IMR-90 (cell line): ENCODE measurements around the gene OGFOD3. TPM values are rescaled to one million over a fixed set of nuclear protein-coding genes. Genes with fewer than 3 reads are reported as not detected.

Experiments
- ATAC-seq: fragments of 200-7000 bp; cut with Tn5 transposase; 2 replicates; pipeline ENCODE4 v1.9.1; 2020; ENCODE audit warnings: low read depth, mild to moderate bottlenecking, moderate library complexity
- BruUV-seq: library from RNA; stranded (reverse); fragments of 400-500 nt; replicated peaks from 2 replicates; lab custom pipeline; 2021; lab: Mats Ljungman, UMichigan
- CTCF ChIA-PET: fragments of 300-600 bp; formaldehyde crosslinking; extraction: SDS; loops from one replicate; lab custom pipeline; 2021; ENCODE audit warnings: antibody characterized with exemption; lab: Yijun Ruan, JAX
- POLR2A ChIA-PET: fragments of 300-600 bp; sonication (Branson Sonifier 250); formaldehyde crosslinking; loops from one replicate; lab custom pipeline; 2022; ENCODE audit warnings: antibody characterized with exemption; ENCODE audit not compliant: unreplicated experiment; lab: Charles Lee
- DNase-seq: peaks from one replicate; pipeline ENCODE4 v3.0.0; 2013
- H2AFZ ChIP-seq: replicated peaks from 2 replicates; pipeline ENCODE3; 2013; ENCODE audit warnings: low read length, mild to moderate bottlenecking; ENCODE audit not compliant: poor library complexity
- H2AK5ac ChIP-seq: 2 replicates; pipeline ENCODE4 v1.6.1; 2013; ENCODE audit warnings: low read depth, low read length, inconsistent platforms
- H2AK9ac ChIP-seq: replicated peaks from 2 replicates; pipeline ENCODE3; 2013; ENCODE audit warnings: mild to moderate bottlenecking, low read depth, low read length, moderate library complexity; ENCODE audit not compliant: poor library complexity
- H2BK120ac ChIP-seq: 2 replicates; pipeline ENCODE4 v1.6.1; 2013; ENCODE audit warnings: low read depth, low read length, inconsistent platforms
- H2BK15ac ChIP-seq: 3 replicates; pipeline ENCODE4 v1.6.1; 2013; ENCODE audit warnings: low read depth, low read length, inconsistent platforms
- H2BK20ac ChIP-seq: 2 replicates; pipeline ENCODE4 v1.6.1; 2013; ENCODE audit warnings: low read depth, mild to moderate bottlenecking, inconsistent platforms, low read length, moderate library complexity
- H2BK5ac ChIP-seq: 2 replicates; pipeline ENCODE4 v1.6.1; 2013; ENCODE audit warnings: mild to moderate bottlenecking, low read depth, low read length, inconsistent platforms; ENCODE audit not compliant: poor library complexity, severe bottlenecking
- H3K14ac ChIP-seq: replicated peaks from 2 replicates; pipeline ENCODE4 v1.6.1; 2013; ENCODE audit warnings: low read depth, low read length, inconsistent platforms
- H3K18ac ChIP-seq: 2 replicates; pipeline ENCODE4 v1.6.1; 2013; ENCODE audit warnings: low read depth, low read length, control low read depth
- H3K23ac ChIP-seq: 2 replicates; pipeline ENCODE4 v1.6.1; 2013; ENCODE audit warnings: low read depth, low read length, inconsistent platforms
- H3K27ac ChIP-seq: 2 replicates; pipeline ENCODE4 v1.5.1; 2013; ENCODE audit warnings: mild to moderate bottlenecking, control low read depth, low read length; ENCODE audit not compliant: insufficient read depth
- H3K27me3 ChIP-seq: 2 replicates; pipeline ENCODE4 v1.6.1; 2013; ENCODE audit warnings: low read length; ENCODE audit not compliant: control insufficient read depth, insufficient read depth
- H3K36me3 ChIP-seq: 2 replicates; pipeline ENCODE4 v1.6.1; 2013; ENCODE audit warnings: low read length, mixed read lengths; ENCODE audit not compliant: control insufficient read depth, insufficient read depth
- H3K4ac ChIP-seq: 2 replicates; pipeline ENCODE4 v1.6.1; 2013; ENCODE audit warnings: low read depth, low read length, inconsistent platforms
- H3K4me1 ChIP-seq: 2 replicates; pipeline ENCODE4 v1.6.1; 2013; ENCODE audit warnings: low read length, mixed read lengths; ENCODE audit not compliant: control insufficient read depth, insufficient read depth
- H3K4me2 ChIP-seq: 2 replicates; pipeline ENCODE4 v1.6.1; 2013; ENCODE audit warnings: low read depth, mild to moderate bottlenecking, control low read depth, low read length, moderate library complexity
- H3K4me3 ChIP-seq: 2 replicates; pipeline ENCODE4 v1.5.1; 2013; ENCODE audit warnings: low read depth, mild to moderate bottlenecking, control low read depth, low read length, moderate library complexity; ENCODE audit not compliant: insufficient read depth
- H3K56ac ChIP-seq: 2 replicates; pipeline ENCODE4 v1.6.1; 2013; ENCODE audit warnings: low read length, inconsistent platforms; ENCODE audit not compliant: insufficient read depth; ENCODE audit errors: extremely low read depth
- H3K79me1 ChIP-seq, 2 experiments: 2 replicates each; pipeline ENCODE4 v1.6.1; 2013; ENCODE audit warnings: low read length in 2 of 2, inconsistent platforms in 1 of 2, low read depth in 1 of 2
- H3K9ac ChIP-seq: 2 replicates; pipeline ENCODE4 v1.6.1; 2013; ENCODE audit warnings: low read depth, low read length, control low read depth
- H3K9me1 ChIP-seq: 2 replicates; pipeline ENCODE4 v1.6.1; 2013; ENCODE audit warnings: low read length, inconsistent platforms; ENCODE audit not compliant: insufficient read depth
- H3K9me3 ChIP-seq: 2 replicates; pipeline ENCODE4 v1.6.1; 2013; ENCODE audit warnings: low read length; ENCODE audit not compliant: control insufficient read depth, insufficient read depth
- H4K20me1 ChIP-seq: 2 replicates; pipeline ENCODE4 v1.6.1; 2013; ENCODE audit warnings: low read length, inconsistent platforms; ENCODE audit not compliant: insufficient read depth
- H4K5ac ChIP-seq: 2 replicates; pipeline ENCODE4 v1.6.1; 2013; ENCODE audit warnings: mild to moderate bottlenecking, low read depth, low read length, control low read depth
- H4K8ac ChIP-seq, 2 experiments: 2 replicates each; pipeline ENCODE4 v1.6.1; 2013; ENCODE audit warnings: low read depth in 2 of 2, low read length in 2 of 2, control low read depth in 1 of 2, inconsistent platforms in 1 of 2
- H4K91ac ChIP-seq: 2 replicates; pipeline ENCODE4 v1.6.1; 2013; ENCODE audit warnings: low read depth, low read length, inconsistent platforms; ENCODE audit not compliant: insufficient read depth
- BHLHE40 ChIP-seq: fragments of 150-350 bp; IDR thresholded peaks from 2 replicates; pipeline ENCODE4 v1.6.1; 2016; ENCODE audit warnings: mild to moderate bottlenecking, low read depth, low read length
- CEBPB ChIP-seq: IDR thresholded peaks from 2 replicates; pipeline ENCODE4 v1.6.1; 2012; ENCODE audit warnings: low read depth, low read length, improper control_type of control experiment
- CHD1 ChIP-seq: IDR thresholded peaks from 2 replicates; pipeline ENCODE4 v1.6.1; 2012; ENCODE audit warnings: low read depth, low read length, improper control_type of control experiment
- CTCF ChIP-seq: conservative IDR thresholded peaks from 2 replicates; pipeline ENCODE4 v1.5.1; 2012; ENCODE audit warnings: mild to moderate bottlenecking, low read depth, low read length, improper control_type of control experiment
- FOS ChIP-seq: fragments of 150-350 bp; IDR thresholded peaks from 2 replicates; pipeline ENCODE4 v1.6.1; 2016; ENCODE audit warnings: low read depth, low read length
- MAFK ChIP-seq: IDR thresholded peaks from 2 replicates; pipeline ENCODE4 v1.6.1; 2012; ENCODE audit warnings: low read depth, low read length, improper control_type of control experiment
- MXI1 ChIP-seq: IDR thresholded peaks from 2 replicates; pipeline ENCODE4 v1.6.1; 2012; ENCODE audit warnings: low read depth, mild to moderate bottlenecking, low read length, moderate library complexity, borderline replicate concordance
- NFE2L2 ChIP-seq: fragments of 150-350 bp; IDR thresholded peaks from 2 replicates; pipeline ENCODE4 v1.6.1; 2016; ENCODE audit warnings: low read depth, mild to moderate bottlenecking, low read length
- POLR2A ChIP-seq: IDR thresholded peaks from 2 replicates; pipeline ENCODE4 v1.6.1; 2012; ENCODE audit warnings: mild to moderate bottlenecking, low read depth, low read length
- RCOR1 ChIP-seq: IDR thresholded peaks from 2 replicates; pipeline ENCODE4 v1.6.1; 2012; ENCODE audit warnings: mild to moderate bottlenecking, low read length, improper control_type of control experiment; ENCODE audit not compliant: insufficient replicate concordance
- RFX5 ChIP-seq: IDR thresholded peaks from 2 replicates; pipeline ENCODE4 v1.8.0; 2012; ENCODE audit warnings: low read depth, mild to moderate bottlenecking, low read length, moderate library complexity
- USF2 ChIP-seq: fragments of 150-350 bp; IDR thresholded peaks from 2 replicates; pipeline ENCODE4 v1.6.1; 2017; ENCODE audit warnings: mild to moderate bottlenecking, antibody characterized with exemption, low read length, low read depth
- WGBS, 2 experiments: methylation state at CpG; one replicate each; pipeline versions ENCODE4 v1.1.5 to v1.1.7; 2013; ENCODE audit warnings: missing lambda C conversion rate in 2 of 2; ENCODE audit not compliant: insufficient read length in 1 of 2; ENCODE audit errors: extremely low coverage in 2 of 2; 5-methylcytosine and 5-hydroxymethylcytosine counted together
- dilution Hi-C: fragments of 300-500 bp; cut with HindIII; formaldehyde crosslinking; loops from one replicate; pipeline ENCODE4 v1.14.3; 2018; ENCODE audit warnings: low sequenced_read_pairs; ENCODE audit not compliant: unreplicated experiment
- in situ Hi-C: fragments of 300-500 bp; cut with MboI; formaldehyde crosslinking; loops from 3 replicates; pipeline ENCODE4 v1.14.3; 2019; ENCODE audit warnings: low sequenced_read_pairs, inconsistent platforms, mixed read lengths
- intact Hi-C: fragments of 100-400 bp; cut with micrococcal nuclease; formaldehyde crosslinking; loops from 2 replicates; pipeline ENCODE4 v1.10.0; 2022
- polyA plus RNA-seq, 3 experiments: library from polyadenylated mRNA; depleted of rRNA; stranded (reverse); fragments of >200 nt; gene quantifications; 2 replicates each; pipeline ENCODE4 v1.2.3, GENCODE V29; 2012; ENCODE audit warnings: low replicate concordance in 1 of 3
- total RNA-seq: library from RNA; depleted of rRNA; stranded (reverse); fragments of >200 nt; gene quantifications from 2 replicates; pipeline ENCODE4 v1.2.3, GENCODE V29; 2012

OGFOD3 gene
- total and polyA plus RNA-seq, 2 of the 4 experiments (the other 2 are of a cell fraction), result 25.3 to 33.4 TPM

- H2AK9ac ChIP-seq, result no peak overlapping the region
- no peak overlapping the region for H3K14ac ChIP-seq
- H2BK15ac ChIP-seq, result no peak overlapping the region
- peaks cover 25% of the 10 kb centered on the region for H4K20me1 ChIP-seq
- intact Hi-C loops (no loop called here), in situ Hi-C loops (no loop called here), dilution Hi-C loops (no loop called here)
- H3K18ac ChIP-seq, result no peak overlapping the region
- H2BK20ac ChIP-seq, result no peak overlapping the region
- H2BK5ac ChIP-seq, result no peak overlapping the region
- no peak overlapping the region for H3K4me3 ChIP-seq
- no peaks in the 10 kb centered on the region for H3K9me3 ChIP-seq
- ATAC-seq (no peak), DNase-seq (no peak)
- H3K36me3 ChIP-seq, result peaks cover 1% of the 10 kb centered on the region; the same call in 1 of the 2 replicates
- H3K56ac ChIP-seq, result no peak overlapping the region
- no peak overlapping the region for H4K5ac ChIP-seq
- ChIA-PET CTCF (no interaction called here), POLR2A (no interaction called here)
- no peak overlapping the region for H2AFZ ChIP-seq
- H3K79me1 ChIP-seq, result peaks cover 0 to 21% of the 10 kb centered on the region in 2 experiments; a peak in 2 of 4 replicates
- H4K8ac ChIP-seq, result no peak overlapping the region
- H3K4ac ChIP-seq, result no peak overlapping the region
- H3K4me2 ChIP-seq, result no peak overlapping the region
- no peaks in the 10 kb centered on the region for H3K27me3 ChIP-seq
- TF ChIP-seq CEBPB (no peak), USF2 (no peak), MXI1 (no peak), RCOR1 (no peak), BHLHE40 (no peak), NFE2L2 (no peak), CTCF (no peak), MAFK (no peak), FOS (no peak), POLR2A (no peak), RFX5 (no peak), CHD1 (no peak)
- H3K9me1 ChIP-seq, result 0 out of 2 replicates have a peak, but pooled peaks cover 4% of the 10 kb centered on the region
- 90% methylated on average over 9 of the region's 26 CpGs; no CpG with 5 or more reads in 1 of the 2 experiments for WGBS, 2 experiments
- no peak overlapping the region for H3K23ac ChIP-seq
- H2AK5ac ChIP-seq, result no peak overlapping the region
- no peak overlapping the region for H3K27ac ChIP-seq
- H3K9ac ChIP-seq, result no peak overlapping the region
- no TSS peak for BruUV-seq
- H4K91ac ChIP-seq, result no peak overlapping the region
- H2BK120ac ChIP-seq, result no peak overlapping the region
- no peaks in the 10 kb centered on the region for H3K4me1 ChIP-seq
Measured at GRCh38 chr17:82415336-82415735, 3.0 kb downstream of the OGFOD3 start.
